AG09319 (cell line): ENCODE results near the gene TRIM17.
A peak's percentile ranks its signal among the peaks of the same experiment; 100 is the strongest.

Experiments used
- DNase-seq: peaks from one replicate; pipeline ENCODE4 v3.0.0-alpha.2; 2010; ENCODE audit warnings: low read depth; ENCODE audit errors: extremely low read depth
- CTCF ChIP-seq: IDR thresholded peaks from 2 replicates; pipeline ENCODE4 v1.5.1; 2011; ENCODE audit warnings: low read depth, mild to moderate bottlenecking, inconsistent platforms, low read length, moderate library complexity

The TRIM17 gene

DNA sequence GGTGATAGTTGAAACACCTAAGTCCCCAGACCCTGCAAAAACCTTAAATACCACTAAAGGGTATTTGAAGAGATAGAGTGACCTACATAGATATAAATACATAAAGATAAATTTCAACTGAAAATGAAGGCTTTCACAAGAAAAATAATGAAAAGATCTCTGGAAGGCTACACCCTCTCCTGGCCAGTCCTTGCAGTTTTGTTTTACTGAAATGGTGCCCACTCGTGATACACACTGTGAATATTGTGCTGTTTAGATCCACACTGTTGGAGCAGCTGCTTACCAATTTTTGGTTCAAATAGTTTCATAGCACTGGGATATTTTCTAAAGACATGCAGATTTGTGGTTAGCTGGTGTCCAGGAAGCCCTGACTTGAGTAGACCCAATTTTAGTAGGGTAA, 39.1 kb upstream of the TRIM17 start:
- no peak for DNase-seq
- TF ChIP-seq CTCF: peak; percentile 32

- no peak for DNase-seq
- TF ChIP-seq CTCF: no peak
Measured at GRCh38 chr1:228454238-228454637, 37.6 kb upstream of the TRIM17 start.

- TF ChIP-seq CTCF: no peak
- no peak for DNase-seq
Measured at GRCh38 chr1:228453614-228454013, 37.0 kb upstream of the TRIM17 start.

GRCh38 chr1:228453022-228453560, 36.4 kb upstream of the TRIM17 start:
- no peak for TF ChIP-seq CTCF

GRCh38 chr1:228452194-228453021, 35.7 kb upstream of the TRIM17 start:
- TF ChIP-seq CTCF: no peak
- DNase-seq: no peak

More at GRCh38 chr1:228453022-228453560, 36.4 kb upstream of the TRIM17 start:
- DNase-seq: no peak

- DNase-seq: no peak
- TF ChIP-seq CTCF: no peak
Measured at GRCh38 chr1:228450200-228450599, 33.5 kb upstream of the TRIM17 start.

DNA sequence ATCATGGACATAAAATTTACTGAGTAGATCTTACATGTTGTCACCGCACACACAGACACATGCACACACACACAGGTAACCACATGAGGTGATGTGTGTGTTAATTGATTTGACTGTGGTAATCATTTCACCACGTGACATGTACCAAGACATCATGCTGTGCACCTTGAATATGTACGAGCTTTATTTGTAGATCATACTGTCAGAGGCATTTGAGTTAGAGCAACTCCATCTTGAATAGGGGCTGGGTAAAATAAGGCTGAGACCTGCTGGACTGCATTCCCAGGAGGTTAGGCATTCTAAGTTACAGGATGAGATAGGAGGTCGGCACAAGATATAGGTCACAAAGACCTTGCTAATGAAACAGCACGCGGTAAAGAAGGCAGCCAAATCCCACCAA, 31.7 kb upstream of the TRIM17 start:
- DNase-seq: no peak
- TF ChIP-seq CTCF: no peak
